GM21619 (cell line): ENCODE results near the gene IER3.
A peak's percentile ranks its signal among the peaks of the same experiment; 100 is the strongest.

ENCODE experiments used
- ATAC-seq: cut with Tn5 transposase; IDR thresholded peaks from one replicate; pipeline ENCODE4 v1.9.1; 2021; ENCODE audit not compliant: unreplicated experiment

Gene IER3

GRCh38 chr6:30744054-30744805, at the start of gene IER3:
TSS of gene IER3 (minus strand) at chr6:30744547. CDS start at chr6:30744518, 29 bp downstream.
- no peak for ATAC-seq

GRCh38 chr6:30793521-30794194, 49.3 kb upstream of the IER3 start:
- ATAC-seq, result peak; percentile 71

GRCh38 chr6:30792786-30793185, 48.4 kb upstream of the IER3 start:
- no peak for ATAC-seq

DNA sequence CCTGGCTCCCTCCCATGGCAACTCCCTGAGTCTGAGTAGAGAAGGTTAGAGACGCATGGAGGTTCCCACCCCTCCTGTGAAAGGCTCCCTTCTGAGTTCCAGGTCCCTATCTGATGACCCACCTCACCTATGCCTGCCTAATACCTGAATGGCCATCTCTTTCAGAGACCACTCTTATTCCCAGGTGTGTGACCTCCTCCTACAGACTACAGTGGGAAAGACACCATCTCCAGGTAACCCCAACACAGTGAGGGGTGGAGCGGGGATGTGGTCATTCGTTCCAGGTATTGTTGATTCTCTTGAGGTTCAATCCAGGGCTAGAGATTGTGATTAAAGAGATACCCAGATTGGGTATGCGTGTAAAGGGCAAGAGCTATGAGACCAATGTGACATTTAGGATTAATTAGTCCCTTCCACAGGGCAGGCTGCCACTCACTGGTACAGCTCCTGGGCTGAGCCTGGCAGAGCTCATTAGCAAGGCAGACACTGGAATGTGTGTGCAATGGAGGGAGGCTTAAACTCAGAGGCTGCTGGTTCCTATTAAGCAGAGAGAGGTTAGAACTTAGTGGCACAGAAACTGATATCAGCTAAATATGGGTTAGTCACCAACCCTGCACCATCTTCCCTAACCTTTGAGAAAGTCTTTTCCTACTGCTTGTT, 46.5 kb upstream of the IER3 start:
- no peak for ATAC-seq

DNA sequence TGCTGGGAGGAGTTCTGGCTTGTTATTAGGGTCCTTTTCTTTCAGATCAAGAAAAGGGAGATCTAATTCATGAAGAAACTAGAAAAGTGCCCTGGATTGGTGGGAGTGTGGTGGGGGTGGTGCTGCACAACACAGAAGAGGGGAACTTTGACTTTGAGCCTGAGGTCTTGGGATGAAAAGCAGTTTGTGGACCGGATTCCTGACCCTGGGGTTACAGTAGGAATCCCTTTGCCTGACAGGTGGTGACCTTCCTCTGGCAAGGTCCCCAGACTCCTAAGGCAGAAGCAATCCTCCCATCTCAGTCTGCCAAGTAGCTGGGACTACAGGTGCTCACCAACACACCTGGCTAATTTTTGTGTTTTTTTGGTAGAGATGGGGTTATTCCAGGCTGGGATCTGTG, 45.3 kb upstream of the IER3 start:
- ATAC-seq, result no peak

- ATAC-seq, result no peak
Observed at GRCh38 chr6:30787954-30788353, 43.6 kb upstream of the IER3 start.

DNA sequence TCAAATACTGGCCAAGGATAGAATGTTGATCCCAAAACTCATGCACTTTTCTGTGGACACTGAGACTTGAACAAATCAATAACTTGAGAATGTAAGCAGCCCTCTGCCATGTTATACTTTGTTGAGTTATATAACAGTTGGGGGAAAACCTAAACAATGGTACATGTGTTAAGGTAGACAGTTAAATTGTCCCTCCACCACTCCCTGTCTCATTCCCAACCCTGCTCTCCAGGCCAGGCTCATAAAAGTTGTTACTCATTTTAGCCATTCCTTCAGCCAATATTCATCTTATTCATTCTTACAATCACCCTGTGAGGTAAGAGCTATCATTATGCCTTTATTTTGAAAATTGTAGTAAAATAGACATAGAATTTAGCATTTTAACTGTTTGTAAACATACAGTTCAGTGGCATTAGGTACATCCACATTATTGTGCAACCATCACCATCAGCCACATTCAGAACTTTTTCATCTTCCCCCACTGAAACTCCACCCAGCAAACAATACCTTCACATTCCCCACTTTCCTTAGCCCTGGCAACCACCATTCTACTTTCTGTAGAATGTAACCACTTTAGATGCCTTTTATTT, 38.2 kb upstream of the IER3 start:
- ATAC-seq, result no peak

GRCh38 chr6:30781743-30782424, 37.5 kb upstream of the IER3 start:
- no peak for ATAC-seq

DNA sequence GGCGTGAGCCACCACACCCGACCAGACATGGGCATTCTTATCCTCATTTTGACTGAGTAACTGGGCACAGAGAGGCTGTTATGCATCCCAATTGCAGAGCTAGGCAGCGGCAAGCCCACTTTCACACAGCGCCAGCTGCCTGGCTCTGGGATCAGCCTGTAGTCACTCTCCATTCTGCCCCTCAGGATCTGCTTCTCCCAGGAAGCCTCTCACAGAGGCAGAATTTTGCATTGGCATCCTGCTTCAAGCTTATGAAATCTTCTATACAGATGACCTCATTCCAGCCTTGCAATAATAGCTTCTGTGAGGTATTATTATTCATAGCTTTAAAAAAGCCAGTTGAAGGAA, 37.0 kb upstream of the IER3 start:
- ATAC-seq, result no peak

GRCh38 chr6:30780642-30780920, 36.2 kb upstream of the IER3 start:
- no peak for ATAC-seq

DNA sequence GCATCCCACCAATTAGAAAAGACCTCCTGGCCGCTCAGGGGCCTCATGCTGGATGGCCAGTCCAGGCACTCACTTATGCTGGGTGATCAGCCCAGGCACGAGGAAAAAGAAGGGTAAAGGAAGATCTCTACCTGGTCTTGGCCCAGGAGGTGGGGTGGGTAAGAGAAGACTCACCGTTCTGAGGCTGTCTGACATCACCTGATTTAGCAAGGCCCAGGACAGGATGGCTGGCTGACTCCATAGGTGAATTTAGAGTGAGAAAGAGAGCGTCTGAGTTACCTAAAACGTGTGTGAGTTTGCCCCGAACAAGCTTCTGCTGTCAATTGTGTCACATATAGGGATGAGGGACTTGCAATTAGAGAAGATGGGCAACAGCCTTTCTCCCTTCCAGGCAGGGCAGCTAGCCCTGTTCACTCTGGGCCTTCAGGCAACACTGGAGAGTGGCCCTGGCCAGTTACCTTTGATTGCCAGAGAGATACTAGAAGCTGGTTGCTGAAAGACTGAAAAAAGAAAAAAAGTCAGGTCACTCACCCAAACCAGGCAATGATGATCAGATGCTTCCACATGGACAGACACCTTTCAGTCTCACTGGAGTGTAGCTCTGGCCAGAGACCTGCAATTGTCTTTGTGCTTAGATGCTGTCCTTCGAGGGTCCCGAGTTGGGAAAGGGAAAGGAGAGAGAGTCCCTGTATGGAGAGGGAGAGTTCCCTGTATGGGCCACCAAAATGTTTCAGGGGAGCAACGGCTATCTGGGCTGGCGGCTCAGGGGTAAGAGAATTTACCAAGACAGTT, 35.7 kb upstream of the IER3 start:
- ATAC-seq, result no peak

DNA sequence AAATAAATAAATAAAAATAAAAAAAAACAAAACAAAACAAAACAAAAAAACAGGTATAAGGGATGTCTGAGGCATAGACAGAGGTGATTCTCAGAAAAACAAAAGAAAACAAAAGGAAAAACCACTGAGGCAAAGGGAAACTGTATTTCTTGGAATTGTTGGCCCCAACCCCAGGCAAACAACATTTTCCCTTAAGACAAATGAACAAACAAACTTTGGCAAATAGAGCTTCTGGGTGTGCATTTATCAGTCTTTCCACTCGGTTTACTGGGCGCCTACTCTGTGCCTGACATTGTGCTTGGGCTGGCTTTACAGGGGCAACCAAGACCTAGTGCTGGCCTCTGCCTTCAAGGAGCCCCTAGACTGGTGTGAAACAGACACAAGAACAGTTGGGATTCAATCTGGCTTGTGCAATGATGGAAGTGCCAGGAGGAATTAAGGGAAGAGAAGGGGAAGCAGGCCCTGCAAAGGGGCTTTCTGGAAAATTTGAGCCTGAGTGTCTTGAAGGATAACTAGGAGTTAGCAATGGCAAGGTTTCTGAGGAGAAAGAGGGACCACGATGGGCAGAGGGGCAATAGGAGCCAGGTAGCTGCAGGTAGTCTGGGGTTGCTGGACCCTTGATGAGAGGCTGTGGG, 33.8 kb upstream of the IER3 start:
- no peak for ATAC-seq

GRCh38 chr6:30777155-30777485, 32.8 kb upstream of the IER3 start:
- ATAC-seq, result no peak

DNA sequence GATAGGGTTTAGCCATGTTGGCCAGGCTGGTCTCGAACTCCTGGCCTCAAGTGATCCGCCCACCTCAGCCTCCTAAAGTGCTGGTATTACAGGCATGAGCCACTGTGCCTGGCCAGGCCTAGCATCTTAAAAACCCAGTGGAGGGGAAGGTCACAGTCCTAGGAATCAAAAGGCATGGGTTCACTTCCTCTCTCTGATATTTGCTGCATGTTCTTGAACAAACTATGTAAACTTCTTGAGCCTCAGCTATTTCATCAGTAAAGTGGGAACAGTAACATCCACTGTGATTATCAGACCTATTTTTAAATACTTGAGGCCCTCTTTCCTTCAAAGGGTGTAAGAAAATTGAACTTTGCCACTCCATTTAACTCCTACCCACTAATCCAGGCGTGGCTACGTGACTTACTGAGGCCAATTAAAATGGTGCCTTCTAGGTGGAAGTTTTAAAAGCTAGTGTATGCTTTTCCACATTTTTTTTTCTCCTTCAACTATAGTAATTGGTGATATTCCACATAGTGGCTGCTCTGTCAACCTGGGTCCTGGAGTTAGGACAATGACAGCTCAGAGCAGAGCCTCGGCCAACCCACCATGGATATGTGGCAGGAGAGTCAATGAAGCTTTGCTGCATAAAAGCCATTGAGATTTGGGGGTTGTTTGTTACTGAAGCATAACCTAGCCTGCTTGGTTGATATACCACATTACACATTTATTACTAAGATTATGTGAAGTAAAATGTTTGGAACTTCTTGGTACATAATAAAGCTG, 32.2 kb upstream of the IER3 start:
- no peak for ATAC-seq

DNA sequence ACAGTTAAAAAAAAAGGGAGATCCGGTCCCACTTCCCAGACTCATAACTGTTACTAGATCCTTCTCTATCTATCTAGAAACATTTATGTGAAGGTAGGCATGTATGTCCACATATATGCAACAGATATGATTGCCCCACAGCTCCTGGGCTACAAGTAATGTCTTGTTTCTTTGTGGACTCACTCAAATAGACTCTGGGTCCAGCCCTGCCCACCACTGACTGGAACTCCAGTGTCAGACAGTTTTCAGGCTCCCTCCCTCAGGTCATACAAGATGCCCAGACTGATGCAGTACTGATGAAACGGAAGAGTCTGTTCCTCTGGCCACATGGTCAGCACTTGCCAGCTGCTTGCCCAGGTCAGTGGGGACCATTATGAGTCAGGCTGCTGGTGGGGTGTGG, 30.8 kb upstream of the IER3 start:
- no peak for ATAC-seq

- no peak for ATAC-seq
Observed at GRCh38 chr6:30774701-30775100, 30.4 kb upstream of the IER3 start.

DNA sequence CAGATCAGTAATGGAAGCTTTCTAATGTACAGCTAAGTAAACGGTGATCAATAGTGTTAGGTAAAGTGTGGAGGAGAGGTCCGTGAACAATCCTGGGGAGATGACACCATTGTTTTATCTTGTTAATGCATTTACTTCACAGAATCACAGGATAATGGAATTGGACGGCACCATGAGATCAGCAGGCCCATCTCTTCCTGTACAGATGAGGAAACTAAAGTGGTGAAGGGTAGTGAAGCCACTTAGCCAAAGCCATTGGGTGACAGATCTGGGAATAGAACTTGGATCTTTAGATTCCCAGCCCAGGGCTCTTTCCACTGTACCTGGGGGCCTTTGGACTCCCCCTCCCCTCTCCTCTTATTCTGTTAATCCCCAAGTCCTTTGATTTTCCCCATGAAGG, 26.2 kb upstream of the IER3 start:
- ATAC-seq, result no peak

- no peak for ATAC-seq
Observed at GRCh38 chr6:30769853-30770524, 25.6 kb upstream of the IER3 start.
